HepG2 (cell line): Measurements from ENCODE around the gene SLC9A5. TPM values are rescaled to one million over a fixed set of nuclear protein-coding genes. Genes with fewer than 3 reads are reported as not detected.

ENCODE experiments used
- ARNT ChIP-seq: fragments of 450-650 bp; IDR thresholded peaks from 2 replicates; pipeline ENCODE4 v1.6.1; 2017
- BCL3 ChIP-seq: sonication (generic); formaldehyde crosslinking; IDR thresholded peaks from 2 replicates; pipeline ENCODE4 v1.5.1; 2020; ENCODE audit warnings: mild to moderate bottlenecking, missing genetic modification reagents, moderate library complexity
- CEBPZ ChIP-seq: IDR thresholded peaks from 2 replicates; pipeline ENCODE4 v1.6.1; 2012; ENCODE audit warnings: low read length, improper control_type of control experiment
- CENPBD1 ChIP-seq: sonication (generic); formaldehyde crosslinking; IDR thresholded peaks from 2 replicates; pipeline ENCODE4 v1.8.0; 2022; ENCODE audit warnings: missing genetic modification reagents, low read depth, mild to moderate bottlenecking, borderline replicate concordance
- DZIP1 ChIP-seq: sonication (generic); formaldehyde crosslinking; IDR thresholded peaks from 2 replicates; pipeline ENCODE4 v1.5.0; 2020; ENCODE audit warnings: mild to moderate bottlenecking, missing genetic modification reagents
- EHMT2 ChIP-seq: fragments of 200-600 bp; sonication (generic); IDR thresholded peaks from 2 replicates; pipeline ENCODE4 v1.7.0; 2017; ENCODE audit warnings: antibody characterized with exemption, low read depth, low read length, borderline replicate concordance
- HOXA9 ChIP-seq: sonication (generic); formaldehyde crosslinking; IDR thresholded peaks from 2 replicates; pipeline ENCODE4 v1.8.1; 2022; ENCODE audit warnings: missing genetic modification reagents, mild to moderate bottlenecking, moderate library complexity, borderline replicate concordance
- IKZF1 ChIP-seq: fragments of 450-650 bp; IDR thresholded peaks from 2 replicates; pipeline ENCODE4 v1.7.1; 2016
- IRF9 ChIP-seq: sonication (generic); formaldehyde crosslinking; IDR thresholded peaks from 2 replicates; pipeline ENCODE4 v1.8.0; 2022; ENCODE audit warnings: missing genetic modification reagents, mild to moderate bottlenecking, borderline replicate concordance
- NFYB ChIP-seq: sonication (generic); formaldehyde crosslinking; IDR thresholded peaks from 2 replicates; pipeline ENCODE4 v1.4.0; 2020; ENCODE audit warnings: missing genetic modification reagents
- TEAD3 ChIP-seq: optimal IDR thresholded peaks from 2 replicates; pipeline ENCODE3; 2016; ENCODE audit warnings: borderline replicate concordance
- ZNF3 ChIP-seq: IDR thresholded peaks from 2 replicates; pipeline ENCODE4 v1.7.0; 2017; ENCODE audit warnings: inconsistent platforms
- ZNF33A ChIP-seq: sonication (generic); formaldehyde crosslinking; IDR thresholded peaks from 2 replicates; pipeline ENCODE4 v1.5.1; 2020; ENCODE audit warnings: missing genetic modification reagents, mild to moderate bottlenecking, moderate library complexity, borderline replicate concordance
- ZNF430 ChIP-seq: sonication (generic); formaldehyde crosslinking; IDR thresholded peaks from 2 replicates; pipeline ENCODE4 v1.9.0; 2021; ENCODE audit warnings: mild to moderate bottlenecking, missing genetic modification reagents
- ZNF574 ChIP-seq: sonication (generic); formaldehyde crosslinking; IDR thresholded peaks from 2 replicates; pipeline ENCODE4 v1.4.0; 2020; ENCODE audit warnings: missing genetic modification reagents
- ZNF7 ChIP-seq: IDR thresholded peaks from 2 replicates; pipeline ENCODE4 v1.6.1; 2016; ENCODE audit warnings: missing biosample characterization, missing genetic modification reagents
- polyA plus RNA-seq, 8 experiments: library from polyadenylated mRNA; depleted of rRNA in 3 of 8; stranded (reverse) in 7 of 8; unstranded in 1 of 8; fragments of >200 nt; fragmentation: Illumina TruSeq in 4 of 8; extraction: Trizol in 4 of 8; gene quantifications; 2 replicates each; pipeline versions ENCODE4 v1.2.1 to v1.2.3, GENCODE V29; 2011 to 2016; ENCODE audit warnings: low read depth in 4 of 8, missing spikeins in 1 of 8, mixed read lengths in 1 of 8; ENCODE audit not compliant: insufficient read depth in 1 of 8
- total RNA-seq, 5 experiments: library from RNA; depleted of rRNA; stranded (reverse); fragments of >200 nt; fragmentation: Illumina TruSeq; extraction: Trizol; gene quantifications; 2 replicates each; pipeline ENCODE4 v1.2.3, GENCODE V29; 2016; ENCODE audit warnings: low read depth in 1 of 5

The SLC9A5 gene
- total and polyA plus RNA-seq, 2 of the 13 experiments (the other 11 are each of a cell fraction or from before 2014, with no cell fraction given): 0.58 to 1.4 TPM

- TF ChIP-seq CENPBD1 (CRISPR knock-in tag) (0 out of 2 replicates have a peak, but pooled peaks have one; percentile 88), DZIP1 (peak; percentile 84; the same call in 1 of the 2 replicates), ARNT (no peak), HOXA9 (no peak; the same call in 1 of the 2 replicates), IKZF1 (no peak), IRF9 (CRISPR knock-in tag) (peak; percentile 86; the same call in 1 of the 2 replicates), TEAD3 (CRISPR knock-in tag) (peak; percentile 100), ZNF33A (CRISPR knock-in tag) (no peak), ZNF7 (no peak), ZNF3 (CRISPR knock-in tag) (no peak), ZNF574 (peak; percentile 92), NFYB (CRISPR knock-in tag) (peak; percentile 77), BCL3 (peak; percentile 68; the same call in 1 of the 2 replicates), ZNF430 (CRISPR knock-in tag) (peak; percentile 95), CEBPZ (no peak), EHMT2 (no peak)
Observed at GRCh38 chr16:67246081-67246755, 2.6 kb upstream of the SLC9A5 start (continued).
